ENCODE data around the gene CCDC73. TPM values are rescaled to one million over a fixed set of nuclear protein-coding genes. Genes with fewer than 3 reads are reported as not detected.

The CCDC73 gene
- polyA plus RNA-seq, 1 of the 3 experiments (the other 2 are of a cell fraction): not detected

- DNase-seq: no peak
- H3K9ac ChIP-seq: no peak overlapping the region
- POLR2A ChIA-PET: no interaction called here
- no peak overlapping the region for H3K27ac ChIP-seq (ENCODE audit: low read depth in 2 of 2, low read length in 1 of 2)
- TF ChIP-seq NRF1 (IDR thresholded peaks at IDR 0.05; ENCODE audit: low read depth, low read length) (no peak), REST (IDR thresholded peaks at IDR 0.05; ENCODE audit: low read depth, low read length) (no peak), IRF3 (IDR thresholded peaks at IDR 0.05; ENCODE audit: low read depth, low read length) (no peak), GABPA (IDR thresholded peaks at IDR 0.05; ENCODE audit: low read depth) (no peak), MEF2A (IDR thresholded peaks at IDR 0.05; ENCODE audit: borderline replicate concordance, low read depth) (no peak), TCF12 (IDR thresholded peaks at IDR 0.05) (no peak), POLR2AphosphoS5 (IDR thresholded peaks at IDR 0.05; ENCODE audit: low read depth, low read length) (no peak), SMC3 (IDR thresholded peaks at IDR 0.05; ENCODE audit: low read depth, low read length) (no peak), FOXJ3 (CRISPR knock-in tag; IDR thresholded peaks at IDR 0.05) (no peak), TEAD4 (IDR thresholded peaks at IDR 0.05; ENCODE audit: borderline replicate concordance, insufficient read depth) (no peak), CHD2 (IDR thresholded peaks at IDR 0.05; ENCODE audit: low read length, partially characterized antibody) (no peak), USF2 (IDR thresholded peaks at IDR 0.05; ENCODE audit: borderline replicate concordance, low read depth, low read length) (no peak), ZBTB33 (IDR thresholded peaks at IDR 0.05; ENCODE audit: borderline replicate concordance, low read depth) (no peak), USF1 (IDR thresholded peaks at IDR 0.05; ENCODE audit: borderline replicate concordance, low read depth) (no peak), RXRA (IDR thresholded peaks at IDR 0.05; ENCODE audit: borderline replicate concordance, low read depth) (no peak), FOSL2 (IDR thresholded peaks at IDR 0.05; ENCODE audit: borderline replicate concordance, low read depth) (no peak), EP300 (IDR thresholded peaks at IDR 0.05; ENCODE audit: borderline replicate concordance in 1 of 2, low read depth in 1 of 2, low read length in 1 of 2) (no peak)
- H2AFZ ChIP-seq (ENCODE audit: low read depth): no peak overlapping the region
- H3K27me3 ChIP-seq (ENCODE audit: insufficient read depth): no peaks in the 10 kb centered on the region
- H3K4me1 ChIP-seq (ENCODE audit: control insufficient read depth in 1 of 2, insufficient read depth in 2 of 2, low read depth in 1 of 2, low read length in 1 of 2): no peaks in the 10 kb centered on the region
- no peak overlapping the region for H3K4me3 ChIP-seq (ENCODE audit: low read depth in 2 of 2, low read length in 1 of 2)
- no peaks in the 10 kb centered on the region for H3K9me3 ChIP-seq
- CTCF ChIA-PET: interaction anchor here (0.7 to 1.6 kb wide), 2 partner anchors 31 to 49 kb away, joined by 3 to 6 read pairs; no protein-coding TSS in a partner anchor
- no peaks in the 10 kb centered on the region for H3K36me3 ChIP-seq (replicated peaks in 1 of 2; ENCODE audit: control insufficient read depth in 1 of 2, insufficient read depth in 2 of 2, low read length in 1 of 2)
- H3K4me2 ChIP-seq: no peak overlapping the region
- H3F3A ChIP-seq (replicated peaks; ENCODE audit: insufficient read depth): no peaks in the 10 kb centered on the region
- WGBS (ENCODE audit: low lambda C conversion rate): 45% methylated on average over 2 of the region's 2 CpGs
- no peaks in the 10 kb centered on the region for H3K79me2 ChIP-seq (ENCODE audit: insufficient read depth)
- no peaks in the 10 kb centered on the region for H4K20me1 ChIP-seq (ENCODE audit: insufficient read depth)
- H3K9me2 ChIP-seq: no peaks in the 10 kb centered on the region
Measured at GRCh38 chr11:32840587-32840986, 46.1 kb upstream of the CCDC73 start.

Data from SK-N-SH (cell line).